A549 (cell line): ENCODE data around the gene RNASE7.

Source experiments
- CTCF ChIP-seq: fragments of >200 bp; sonication (Bioruptor Twin); formaldehyde crosslinking; IDR thresholded peaks from 3 replicates; pipeline ENCODE4 v1.5.1; 2016
- ESRRA ChIP-seq: fragments of 150-350 bp; IDR thresholded peaks from 2 replicates; pipeline ENCODE4 v1.6.1; 2014; ENCODE audit warnings: mild to moderate bottlenecking, low read length, borderline replicate concordance
- JUN ChIP-seq, 2 experiments: fragments of >200 bp; sonication (Bioruptor Twin); formaldehyde crosslinking; IDR thresholded peaks; 2 replicates in 1 of 2; 3 replicates in 1 of 2; pipeline ENCODE4 v1.6.1; 2016 to 2017

- TF ChIP-seq ESRRA (no peak), JUN (IDR thresholded peaks at IDR 0.05) (no peak), CTCF (no peak)
These were observed 36.6 kb downstream of the RNASE7 start for GRCh38 chr14:21078726-21079125.
